ENCODE measurements around the gene ZBTB24.

Gene ZBTB24

DNA sequence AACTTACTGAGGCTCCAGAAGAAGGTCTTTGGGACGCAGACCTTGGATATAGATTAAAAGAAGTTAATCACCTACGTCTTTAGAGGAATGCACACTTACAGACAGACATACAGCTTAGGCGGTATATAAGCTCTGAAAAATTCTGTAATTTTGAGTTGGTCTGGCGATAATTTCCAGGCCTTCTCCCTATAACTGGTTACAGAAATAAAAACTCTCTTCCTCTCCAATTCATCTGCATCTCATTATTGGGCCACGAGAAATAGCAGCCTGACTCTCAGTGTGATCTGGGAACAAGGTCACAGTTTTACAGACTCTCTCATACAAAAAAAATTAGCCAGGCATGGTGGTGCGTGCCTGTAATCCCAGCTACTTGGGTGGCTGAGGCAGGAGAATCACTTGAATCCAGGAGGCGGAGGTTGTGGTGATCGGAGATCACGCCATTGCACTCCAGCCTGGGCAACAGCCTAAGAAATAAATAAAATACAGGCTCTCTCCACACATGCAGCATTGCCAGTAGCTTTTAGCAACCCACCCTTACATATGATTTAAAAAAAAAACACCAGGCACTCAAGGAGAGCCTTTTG, 4.7 kb downstream of the ZBTB24 start:
- no peak overlapping the region for H3K4me3 ChIP-seq (ENCODE audit: severe bottlenecking)
- no peak for DNase-seq (ENCODE audit: low spot score)
- no peak for TF ChIP-seq CTCF (IDR thresholded peaks at IDR 0.05; ENCODE audit: poor library complexity, severe bottlenecking)
- no peaks in the 10 kb centered on the region for H3K9me3 ChIP-seq (ENCODE audit: severe bottlenecking)
- peaks cover 73% of the 10 kb centered on the region for H3K36me3 ChIP-seq (ENCODE audit: low read depth)
- H3K27me3 ChIP-seq (ENCODE audit: insufficient read depth, poor library complexity, severe bottlenecking) = no peaks in the 10 kb centered on the region
- no peak overlapping the region for H3K27ac ChIP-seq (ENCODE audit: poor library complexity, severe bottlenecking)
- peaks cover 22% of the 10 kb centered on the region for H3K4me1 ChIP-seq (ENCODE audit: insufficient read depth, poor library complexity, severe bottlenecking)
- no peak for ATAC-seq (ENCODE audit: low read depth)

GRCh38 chr6:109477725-109478124, 5.3 kb downstream of the ZBTB24 start:
- Histone ChIP-seq H3K4me1 (ENCODE audit: insufficient read depth, poor library complexity, severe bottlenecking) (peaks cover 22% of the 10 kb centered on the region), H3K9me3 (ENCODE audit: severe bottlenecking) (no peaks in the 10 kb centered on the region), H3K4me3 (ENCODE audit: severe bottlenecking) (no peak overlapping the region), H3K36me3 (ENCODE audit: low read depth) (peaks cover 76% of the 10 kb centered on the region), H3K27ac (ENCODE audit: poor library complexity, severe bottlenecking) (no peak overlapping the region), H3K27me3 (ENCODE audit: insufficient read depth, poor library complexity, severe bottlenecking) (no peaks in the 10 kb centered on the region)
- DNase-seq (ENCODE audit: low spot score) (no peak), ATAC-seq (ENCODE audit: low read depth) (no peak)
- no peak for TF ChIP-seq CTCF (IDR thresholded peaks at IDR 0.05; ENCODE audit: poor library complexity, severe bottlenecking)

DNA sequence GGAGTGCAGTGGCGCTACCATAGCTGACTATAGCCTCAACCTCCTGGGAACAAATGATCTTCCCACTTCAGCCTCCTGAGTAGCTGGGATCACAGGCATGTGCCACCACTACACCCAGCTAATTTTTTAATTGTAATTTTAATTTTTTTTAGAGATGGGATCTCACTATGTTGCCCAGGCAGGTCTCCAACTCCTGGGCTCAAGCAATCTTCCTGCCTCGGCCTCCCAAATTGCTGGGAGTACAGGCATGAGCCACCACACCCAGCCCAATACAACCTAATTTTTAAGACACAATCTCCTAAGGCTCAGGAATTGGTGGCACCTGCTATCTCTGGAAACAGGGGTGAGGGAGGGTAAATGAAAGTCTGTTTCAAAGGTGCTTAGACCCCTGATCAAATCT, 5.8 kb downstream of the ZBTB24 start:
- Histone ChIP-seq H3K27me3 (ENCODE audit: insufficient read depth, poor library complexity, severe bottlenecking) (no peaks in the 10 kb centered on the region), H3K4me1 (ENCODE audit: insufficient read depth, poor library complexity, severe bottlenecking) (peaks cover 22% of the 10 kb centered on the region), H3K4me3 (ENCODE audit: severe bottlenecking) (no peak overlapping the region), H3K9me3 (ENCODE audit: severe bottlenecking) (no peaks in the 10 kb centered on the region), H3K36me3 (ENCODE audit: low read depth) (peaks cover 82% of the 10 kb centered on the region), H3K27ac (ENCODE audit: poor library complexity, severe bottlenecking) (no peak overlapping the region)
- ATAC-seq (ENCODE audit: low read depth) (no peak), DNase-seq (ENCODE audit: low spot score) (no peak)
- TF ChIP-seq CTCF (IDR thresholded peaks at IDR 0.05; ENCODE audit: poor library complexity, severe bottlenecking) = no peak

DNA sequence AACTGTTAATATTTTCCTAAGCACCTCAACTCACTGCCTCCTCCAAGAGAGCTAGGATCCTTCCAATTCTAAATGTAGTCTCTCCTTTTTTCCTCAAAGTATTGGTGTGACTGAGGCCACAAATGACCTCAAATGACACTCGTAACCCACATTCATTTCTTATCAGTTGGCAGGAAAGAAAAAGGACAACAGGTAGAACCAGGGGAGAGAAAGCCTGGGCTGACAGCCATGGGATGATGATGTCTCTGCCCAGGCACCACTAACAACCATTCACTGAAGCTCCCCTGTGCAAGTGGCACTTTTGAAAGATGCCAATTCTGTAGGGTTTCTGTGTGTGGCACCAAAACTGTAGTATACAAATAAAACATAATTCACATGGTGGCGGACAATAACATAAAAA, 7.4 kb downstream of the ZBTB24 start:
- TF ChIP-seq CTCF (IDR thresholded peaks at IDR 0.05; ENCODE audit: poor library complexity, severe bottlenecking) = no peak
- Histone ChIP-seq H3K27me3 (ENCODE audit: insufficient read depth, poor library complexity, severe bottlenecking) (no peaks in the 10 kb centered on the region), H3K9me3 (ENCODE audit: severe bottlenecking) (no peaks in the 10 kb centered on the region), H3K36me3 (ENCODE audit: low read depth) (peaks cover 82% of the 10 kb centered on the region), H3K4me1 (ENCODE audit: insufficient read depth, poor library complexity, severe bottlenecking) (peaks cover 13% of the 10 kb centered on the region), H3K4me3 (ENCODE audit: severe bottlenecking) (no peak overlapping the region), H3K27ac (ENCODE audit: poor library complexity, severe bottlenecking) (no peak overlapping the region)
- ATAC-seq (ENCODE audit: low read depth) = no peak
- no peak for DNase-seq (ENCODE audit: low spot score)

- ATAC-seq (ENCODE audit: low read depth) = no peak
- no peak for DNase-seq (ENCODE audit: low spot score)
- no peaks in the 10 kb centered on the region for H3K9me3 ChIP-seq (ENCODE audit: severe bottlenecking)
- peaks cover 9% of the 10 kb centered on the region for H3K4me1 ChIP-seq (ENCODE audit: insufficient read depth, poor library complexity, severe bottlenecking)
- no peaks in the 10 kb centered on the region for H3K27me3 ChIP-seq (ENCODE audit: insufficient read depth, poor library complexity, severe bottlenecking)
- H3K4me3 ChIP-seq (ENCODE audit: severe bottlenecking) = no peak overlapping the region
- TF ChIP-seq CTCF (IDR thresholded peaks at IDR 0.05; ENCODE audit: poor library complexity, severe bottlenecking) = no peak
- peaks cover 78% of the 10 kb centered on the region for H3K36me3 ChIP-seq (ENCODE audit: low read depth)
- H3K27ac ChIP-seq (ENCODE audit: poor library complexity, severe bottlenecking) = no peak overlapping the region
Observed at GRCh38 chr6:109474995-109475394, 8.0 kb downstream of the ZBTB24 start.

Data from RWPE2 (cell line).